Hepatocyte (in vitro differentiated cells): ENCODE measurements around the gene ARHGEF4. TPM values are rescaled to one million over a fixed set of nuclear protein-coding genes. Genes with fewer than 3 reads are reported as not detected.

ENCODE experiments used
- DNase-seq: peaks from one replicate; pipeline ENCODE4 v3.0.0-alpha.2; 2016; ENCODE audit warnings: low spot score
- H2AFZ ChIP-seq: fragments of 200-600 bp; sonication (generic); 2 replicates; pipeline ENCODE4 v1.6.0; 2016; ENCODE audit warnings: antibody characterized with exemption, mild to moderate bottlenecking
- H3K27ac ChIP-seq: fragments of 200-600 bp; sonication (generic); 2 replicates; pipeline ENCODE4 v1.5.1; 2016; ENCODE audit warnings: mild to moderate bottlenecking
- H3K27me3 ChIP-seq: fragments of 200-600 bp; sonication (generic); 2 replicates; pipeline ENCODE4 v1.6.1; 2016
- H3K36me3 ChIP-seq: fragments of 200-600 bp; sonication (generic); replicated peaks from 2 replicates; pipeline ENCODE4 v1.5.1; 2016; ENCODE audit warnings: low read depth; ENCODE audit not compliant: insufficient read depth
- H3K4me1 ChIP-seq: fragments of 200-600 bp; sonication (generic); 2 replicates; pipeline ENCODE4 v1.5.1; 2016; ENCODE audit warnings: mild to moderate bottlenecking, moderate library complexity; ENCODE audit not compliant: insufficient read depth
- H3K4me2 ChIP-seq: fragments of 200-600 bp; sonication (generic); 2 replicates; pipeline ENCODE4 v1.6.0; 2016
- H3K4me3 ChIP-seq: fragments of 200-600 bp; sonication (generic); 2 replicates; pipeline ENCODE4 v1.5.1; 2016; ENCODE audit warnings: mild to moderate bottlenecking
- H3K79me2 ChIP-seq: fragments of 200-600 bp; sonication (generic); 2 replicates; pipeline ENCODE4 v1.6.0; 2017; ENCODE audit warnings: mild to moderate bottlenecking
- H3K9me2 ChIP-seq: fragments of 200-600 bp; sonication (generic); replicated peaks from 2 replicates; pipeline ENCODE4 v1.6.0; 2017; ENCODE audit warnings: mild to moderate bottlenecking; ENCODE audit not compliant: insufficient read depth
- H3K9me3 ChIP-seq: fragments of 200-600 bp; sonication (generic); 2 replicates; pipeline ENCODE4 v1.5.1; 2016; ENCODE audit warnings: low read depth, mild to moderate bottlenecking
- H4K20me1 ChIP-seq: fragments of 200-600 bp; sonication (generic); 2 replicates; pipeline ENCODE4 v1.6.0; 2016; ENCODE audit warnings: mild to moderate bottlenecking; ENCODE audit not compliant: insufficient read depth, poor library complexity, severe bottlenecking
- CTCF ChIP-seq: fragments of 200-600 bp; sonication (generic); IDR thresholded peaks from 2 replicates; pipeline ENCODE4 v1.5.1; 2016; ENCODE audit warnings: antibody characterized with exemption, mild to moderate bottlenecking; ENCODE audit not compliant: poor library complexity
- EZH2 ChIP-seq: fragments of 200-600 bp; sonication (generic); IDR thresholded peaks from 2 replicates; pipeline ENCODE4 v1.6.1; 2016; ENCODE audit warnings: antibody characterized with exemption, mild to moderate bottlenecking, borderline replicate concordance
- EZH2phosphoT487 ChIP-seq: fragments of 200-600 bp; sonication (generic); IDR thresholded peaks from one replicate; pipeline ENCODE4 v1.6.1; 2018; ENCODE audit warnings: antibody characterized with exemption, mild to moderate bottlenecking, low read depth, moderate library complexity; ENCODE audit not compliant: unreplicated experiment, severe bottlenecking
- WGBS: methylation state at CpG from one replicate; pipeline ENCODE4 v1.1.6; 2016; ENCODE audit warnings: low lambda C conversion rate; ENCODE audit errors: missing lambda C conversion rate; 5-methylcytosine and 5-hydroxymethylcytosine counted together
- polyA plus RNA-seq: library from polyadenylated mRNA; unstranded; fragments of >200 nt; fragmentation: Nextera tagmentation; extraction: Ambion mirVana; gene quantifications from 2 replicates; pipeline ENCODE4 v1.2.1, GENCODE V29; 2016
- total RNA-seq: library from RNA; depleted of rRNA; stranded (reverse); fragments of >200 nt; gene quantifications from 2 replicates; pipeline ENCODE4 v1.2.3, GENCODE V29; 2014

ARHGEF4 gene
- total and polyA plus RNA-seq, 2 experiments from 2014 or later, result 11.2 to 15.8 TPM

- H2AFZ ChIP-seq, result no peak overlapping the region
- DNase-seq, result no peak
These were observed 45.7 kb upstream of the ARHGEF4 start for GRCh38 chr2:130790804-130791616.

GRCh38 chr2:130791617-130791939 is 45.1 kb upstream of the ARHGEF4 start:
- Histone ChIP-seq H3K36me3 (no peaks in the 10 kb centered on the region), H2AFZ (no peak overlapping the region), H3K9me3 (no peaks in the 10 kb centered on the region), H4K20me1 (no peaks in the 10 kb centered on the region), H3K9me2 (no peaks in the 10 kb centered on the region), H3K4me3 (no peak overlapping the region), H3K27me3 (no peaks in the 10 kb centered on the region), H3K4me2 (no peak overlapping the region), H3K27ac (no peak overlapping the region), H3K4me1 (no peaks in the 10 kb centered on the region), H3K79me2 (no peaks in the 10 kb centered on the region)
- WGBS, result 61% methylated on average over 4 of the region's 4 CpGs
- no peak for TF ChIP-seq EZH2
- no peak for TF ChIP-seq EZH2phosphoT487
- TF ChIP-seq CTCF, result no peak
- no peak for DNase-seq

More at GRCh38 chr2:130790804-130791616, 45.7 kb upstream of the ARHGEF4 start:
- no peaks in the 10 kb centered on the region for H3K9me2 ChIP-seq
- no peak overlapping the region for H3K27ac ChIP-seq
- no peak overlapping the region for H3K4me3 ChIP-seq
- no peaks in the 10 kb centered on the region for H4K20me1 ChIP-seq
- no peaks in the 10 kb centered on the region for H3K79me2 ChIP-seq
- no peaks in the 10 kb centered on the region for H3K36me3 ChIP-seq
- H3K4me1 ChIP-seq, result no peaks in the 10 kb centered on the region
- no peak for TF ChIP-seq EZH2
- no peak for TF ChIP-seq EZH2phosphoT487
- no peak for TF ChIP-seq CTCF
- no peaks in the 10 kb centered on the region for H3K27me3 ChIP-seq
- no peak overlapping the region for H3K4me2 ChIP-seq
- no peaks in the 10 kb centered on the region for H3K9me3 ChIP-seq
- WGBS, result 92% methylated on average over 9 of the region's 9 CpGs

- H3K27ac ChIP-seq, result no peak overlapping the region
- H3K36me3 ChIP-seq, result no peaks in the 10 kb centered on the region
- H3K9me3 ChIP-seq, result no peaks in the 10 kb centered on the region
- no peak overlapping the region for H3K4me3 ChIP-seq
- peaks cover 6% of the 10 kb centered on the region for H3K4me1 ChIP-seq
- TF ChIP-seq EZH2 (no peak), EZH2phosphoT487 (no peak), CTCF (no peak)
- no peaks in the 10 kb centered on the region for H3K79me2 ChIP-seq
- H3K4me2 ChIP-seq, result no peak overlapping the region
- no peak for DNase-seq
- no peaks in the 10 kb centered on the region for H3K9me2 ChIP-seq
- no peaks in the 10 kb centered on the region for H4K20me1 ChIP-seq
- WGBS, result 74% methylated on average over 2 of the region's 2 CpGs
- H3K27me3 ChIP-seq, result no peaks in the 10 kb centered on the region
- no peak overlapping the region for H2AFZ ChIP-seq
These were observed 41.3 kb upstream of the ARHGEF4 start for GRCh38 chr2:130795431-130795830.

- Histone ChIP-seq H3K79me2 (no peaks in the 10 kb centered on the region), H2AFZ (no peak overlapping the region), H4K20me1 (no peaks in the 10 kb centered on the region), H3K27me3 (no peaks in the 10 kb centered on the region), H3K4me2 (no peak overlapping the region), H3K9me2 (no peaks in the 10 kb centered on the region), H3K4me1 (peaks cover 6% of the 10 kb centered on the region), H3K4me3 (no peak overlapping the region), H3K36me3 (no peaks in the 10 kb centered on the region), H3K9me3 (no peaks in the 10 kb centered on the region), H3K27ac (no peak overlapping the region)
- no peak for TF ChIP-seq EZH2phosphoT487
- no peak for TF ChIP-seq EZH2
- no peak for TF ChIP-seq CTCF
- WGBS, result 64% methylated on average over 3 of the region's 3 CpGs
- no peak for DNase-seq
These were observed 40.4 kb upstream of the ARHGEF4 start for GRCh38 chr2:130796290-130796689.
